H9 (cell line): ENCODE measurements around the gene FUT8. TPM values are rescaled to one million over a fixed set of nuclear protein-coding genes. Genes with fewer than 3 reads are reported as not detected.

ENCODE experiments used
- DNase-seq: peaks from one replicate; pipeline ENCODE4 v3.0.0-alpha.2; 2017
- H2AFZ ChIP-seq: one replicate; pipeline ENCODE4 v1.6.1; 2013; ENCODE audit warnings: mild to moderate bottlenecking, low read length, control low read depth, moderate library complexity
- H2AK5ac ChIP-seq: 2 replicates; pipeline ENCODE4 v1.6.1; 2013; ENCODE audit warnings: low read length, control low read depth, mixed read lengths; ENCODE audit not compliant: insufficient read length
- H2BK120ac ChIP-seq: one replicate; pipeline ENCODE4 v1.6.1; 2013; ENCODE audit warnings: low read depth, mild to moderate bottlenecking, low read length, control low read depth, inconsistent platforms; ENCODE audit not compliant: poor library complexity, severe bottlenecking
- H2BK12ac ChIP-seq: 2 replicates; pipeline ENCODE4 v1.6.1; 2013; ENCODE audit warnings: low read length, control low read depth, mixed read lengths, low read depth; ENCODE audit not compliant: insufficient read length
- H2BK15ac ChIP-seq: 2 replicates; pipeline ENCODE4 v1.6.1; 2013; ENCODE audit warnings: low read depth, low read length, control low read depth
- H2BK20ac ChIP-seq: one replicate; pipeline ENCODE4 v1.6.1; 2013; ENCODE audit warnings: low read depth, mild to moderate bottlenecking, low read length, control low read depth, inconsistent platforms; ENCODE audit not compliant: poor library complexity, severe bottlenecking
- H2BK5ac ChIP-seq: 2 replicates; pipeline ENCODE4 v1.6.1; 2013; ENCODE audit warnings: low read length, control low read depth, mixed read lengths; ENCODE audit not compliant: insufficient read length
- H3K14ac ChIP-seq: 2 replicates; pipeline ENCODE4 v1.6.1; 2013; ENCODE audit warnings: low read length, control low read depth; ENCODE audit not compliant: insufficient read depth
- H3K18ac ChIP-seq: 2 replicates; pipeline ENCODE4 v1.6.1; 2013; ENCODE audit warnings: low read depth, mild to moderate bottlenecking, mixed read lengths, low read length, control low read depth; ENCODE audit not compliant: insufficient read length
- H3K23ac ChIP-seq: 2 replicates; pipeline ENCODE4 v1.6.1; 2013; ENCODE audit warnings: low read length, control low read depth, mixed read lengths, low read depth; ENCODE audit not compliant: insufficient read length
- H3K23me2 ChIP-seq: 2 replicates; pipeline ENCODE4 v1.6.1; 2013; ENCODE audit warnings: low read depth, mild to moderate bottlenecking, mixed read lengths, low read length, control low read depth; ENCODE audit not compliant: insufficient read length, poor library complexity, severe bottlenecking
- H3K27ac ChIP-seq: 2 replicates; pipeline ENCODE4 v1.5.1; 2013; ENCODE audit warnings: low read length, control low read depth, mixed read lengths, low read depth; ENCODE audit not compliant: insufficient read length
- H3K27me3 ChIP-seq: 2 replicates; pipeline ENCODE4 v1.6.1; 2013; ENCODE audit warnings: low read length, control low read depth, inconsistent platforms; ENCODE audit not compliant: insufficient read depth
- H3K4ac ChIP-seq: 2 replicates; pipeline ENCODE4 v1.6.1; 2013; ENCODE audit warnings: low read depth, mild to moderate bottlenecking, control low read depth, inconsistent platforms, low read length, moderate library complexity
- H3K4me1 ChIP-seq: 2 replicates; pipeline ENCODE4 v1.6.1; 2013; ENCODE audit warnings: low read length, control low read depth, inconsistent platforms; ENCODE audit not compliant: insufficient read depth
- H3K4me2 ChIP-seq: 2 replicates; pipeline ENCODE4 v1.6.1; 2013; ENCODE audit warnings: low read length, control low read depth, mixed read lengths; ENCODE audit not compliant: insufficient read length, insufficient read depth
- H3K56ac ChIP-seq: 2 replicates; pipeline ENCODE4 v1.6.1; 2013; ENCODE audit warnings: low read depth, mild to moderate bottlenecking, mixed read lengths, low read length, control low read depth; ENCODE audit not compliant: insufficient read length
- H3K79me1 ChIP-seq: 2 replicates; pipeline ENCODE4 v1.6.1; 2013; ENCODE audit warnings: low read depth, mild to moderate bottlenecking, moderate library complexity, low read length, control low read depth, inconsistent platforms; ENCODE audit not compliant: insufficient read depth, poor library complexity, severe bottlenecking
- H3K79me2 ChIP-seq: 2 replicates; pipeline ENCODE4 v1.6.1; 2013; ENCODE audit warnings: low read length, control low read depth, inconsistent platforms; ENCODE audit not compliant: insufficient read depth
- H3K9ac ChIP-seq: 2 replicates; pipeline ENCODE4 v1.6.1; 2013; ENCODE audit warnings: low read length, control low read depth, mixed read lengths; ENCODE audit not compliant: insufficient read length; ENCODE audit errors: extremely low read depth
- H3K9me3 ChIP-seq: one replicate; pipeline ENCODE4 v1.6.1; 2013; ENCODE audit warnings: low read depth, low read length, inconsistent platforms; ENCODE audit not compliant: control insufficient read depth
- H3T11ph ChIP-seq: one replicate; pipeline ENCODE4 v1.6.1; 2013; ENCODE audit warnings: mild to moderate bottlenecking, low read length, control low read depth, inconsistent platforms
- H4K20me1 ChIP-seq: one replicate; pipeline ENCODE4 v1.6.1; 2013; ENCODE audit not compliant: control insufficient read depth, insufficient read length, insufficient read depth
- H4K5ac ChIP-seq: 2 replicates; pipeline ENCODE4 v1.6.1; 2013; ENCODE audit warnings: low read depth, mild to moderate bottlenecking, mixed read lengths, low read length, control low read depth; ENCODE audit not compliant: insufficient read length
- H4K8ac ChIP-seq: replicated peaks from 2 replicates; pipeline ENCODE4 v1.6.1; 2013; ENCODE audit warnings: low read length, control low read depth, mixed read lengths, low read depth; ENCODE audit not compliant: insufficient read length
- H4K91ac ChIP-seq: 2 replicates; pipeline ENCODE4 v1.6.1; 2013; ENCODE audit warnings: low read depth, mild to moderate bottlenecking, moderate library complexity, mixed read lengths, low read length, control low read depth; ENCODE audit not compliant: insufficient read length
- H3K27ac Mint-ChIP-seq, 3 experiments: 2 replicates in 2 of 3; 3 replicates in 1 of 3; pipeline ENCODE4 v1.8.0; 2020 to 2021; ENCODE audit warnings: mixed read lengths in 3 of 3, mild to moderate bottlenecking in 1 of 3, moderate library complexity in 1 of 3
- H3K27me3 Mint-ChIP-seq: 2 replicates; pipeline ENCODE4 v1.8.0; 2021; ENCODE audit warnings: low read depth, mild to moderate bottlenecking, moderate library complexity, mixed read lengths
- H3K36me3 Mint-ChIP-seq, 3 experiments: 2 replicates in 2 of 3; 3 replicates in 1 of 3; pipeline ENCODE4 v1.8.0; 2020 to 2021; ENCODE audit warnings: low read depth in 3 of 3, mixed read lengths in 3 of 3; ENCODE audit not compliant: insufficient read depth in 1 of 3
- H3K4me1 Mint-ChIP-seq, 2 experiments: 2 replicates each; pipeline ENCODE4 v1.8.0; 2020; ENCODE audit warnings: mixed read lengths in 2 of 2
- H3K4me3 Mint-ChIP-seq, 2 experiments: 2 replicates in 1 of 2; 3 replicates in 1 of 2; pipeline ENCODE4 v1.8.0; 2020 to 2021; ENCODE audit warnings: mild to moderate bottlenecking in 2 of 2, mixed read lengths in 2 of 2, moderate library complexity in 1 of 2
- H3K9me3 Mint-ChIP-seq, 2 experiments: 2 replicates in 1 of 2; 3 replicates in 1 of 2; pipeline ENCODE4 v1.8.0; 2020; ENCODE audit warnings: mild to moderate bottlenecking in 2 of 2, mixed read lengths in 2 of 2, moderate library complexity in 1 of 2
- CTCF ChIP-seq: fragments of 200-600 bp; sonication (generic); conservative IDR thresholded peaks from 3 replicates; pipeline ENCODE4 v1.8.0; 2021; ENCODE audit warnings: antibody characterized with exemption, mild to moderate bottlenecking
- WGBS: extraction: QIAGEN DNeasy Blood & Tissue Kit; methylation state at CpG from one replicate; pipeline ENCODE4 v1.1.7; 2013; ENCODE audit warnings: missing lambda C conversion rate, low lambda C conversion rate, mixed read lengths; ENCODE audit not compliant: insufficient read length; ENCODE audit errors: extremely low coverage; 5-methylcytosine and 5-hydroxymethylcytosine counted together
- total RNA-seq: library from RNA; stranded (reverse); gene quantifications from 2 replicates; pipeline ENCODE4 v1.2.1, GENCODE V29; 2021

FUT8 gene
- total RNA-seq, 1 experiment from 2014 or later, result 44.3 TPM

GRCh38 chr14:65558363-65558762 lies 145.8 kb downstream of the FUT8 start:
- H2BK5ac ChIP-seq, result no peak overlapping the region
- H3K23ac ChIP-seq, result no peak overlapping the region
- no peaks in the 10 kb centered on the region for H3K23me2 ChIP-seq
- no peak for TF ChIP-seq CTCF
- H4K91ac ChIP-seq, result no peak overlapping the region
- no peak overlapping the region for H2BK120ac ChIP-seq
- H3K9me3 ChIP-seq, result no peaks in the 10 kb centered on the region
- H3K27me3 ChIP-seq, result no peaks in the 10 kb centered on the region
- Mint-ChIP-seq H3K4me3 (no peak overlapping the region), H3K27ac (no peak overlapping the region), H3K27me3 (no peaks in the 10 kb centered on the region), H3K36me3 (no peaks in the 10 kb centered on the region), H3K4me1 (peaks cover 13 to 18% of the 10 kb centered on the region in 2 experiments), H3K9me3 (no peaks in the 10 kb centered on the region)
- H2BK20ac ChIP-seq, result no peak overlapping the region
- H2BK15ac ChIP-seq, result no peak overlapping the region
- H2BK12ac ChIP-seq, result no peak overlapping the region
- H2AK5ac ChIP-seq, result no peak overlapping the region
- H3T11ph ChIP-seq, result no peak overlapping the region
- no CpG with 5 or more reads among the region's 2 CpGs for WGBS
- no peak overlapping the region for H2AFZ ChIP-seq
- H3K18ac ChIP-seq, result no peak overlapping the region
- H4K5ac ChIP-seq, result no peak overlapping the region
- no peak overlapping the region for H3K56ac ChIP-seq
- no peaks in the 10 kb centered on the region for H3K79me2 ChIP-seq
- no peak overlapping the region for H4K8ac ChIP-seq
- no peak overlapping the region for H3K27ac ChIP-seq
- H3K4me2 ChIP-seq, result no peak overlapping the region
- H4K20me1 ChIP-seq, result no peaks in the 10 kb centered on the region
- no peak overlapping the region for H3K4ac ChIP-seq
- no peak overlapping the region for H3K14ac ChIP-seq
- H3K79me1 ChIP-seq, result no peaks in the 10 kb centered on the region
- no peaks in the 10 kb centered on the region for H3K4me1 ChIP-seq
- no peak overlapping the region for H3K9ac ChIP-seq
- DNase-seq, result no peak
